ENCODE results near the gene SATB2. TPM values are rescaled to one million over a fixed set of nuclear protein-coding genes. Genes with fewer than 3 reads are reported as not detected.

SATB2 gene
- total RNA-seq, 1 experiment from 2014 or later = 3.0 TPM

DNA sequence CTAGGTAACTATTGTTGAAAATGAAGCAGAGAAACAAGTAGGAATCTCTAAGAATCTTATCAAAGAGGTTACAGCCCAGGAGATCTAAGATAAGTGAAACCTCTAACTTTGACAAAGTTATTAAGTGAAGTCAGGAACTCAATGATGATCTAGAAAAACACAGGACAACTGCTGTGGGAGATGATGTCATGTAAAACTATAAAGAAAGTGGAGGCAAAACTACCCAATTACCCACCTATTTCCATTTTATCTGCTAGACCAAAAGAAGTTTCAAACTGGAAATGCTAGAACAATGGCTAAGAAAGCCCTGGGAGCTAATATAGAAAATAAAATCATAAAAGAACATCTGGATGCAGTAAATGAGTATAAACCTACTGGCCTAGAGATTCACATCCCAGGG lies 50.3 kb downstream of the SATB2 start:
- Histone ChIP-seq H3F3A (ENCODE audit: low read length, unreplicated experiment) (no peaks in the 10 kb centered on the region), H3K79me2 (ENCODE audit: low read length) (no peaks in the 10 kb centered on the region), H3K9ac (ENCODE audit: low read length) (no peak overlapping the region), H3K4me3 (ENCODE audit: low read length) (no peak overlapping the region), H3K27ac (ENCODE audit: low read length) (no peak overlapping the region), H3K9me2 (replicated peaks; ENCODE audit: low read length) (no peaks in the 10 kb centered on the region), H4K20me1 (ENCODE audit: low read length) (no peaks in the 10 kb centered on the region), H3K4me1 (ENCODE audit: insufficient read depth, low read length) (peaks cover 12% of the 10 kb centered on the region), H2AFZ (ENCODE audit: low read length) (no peak overlapping the region), H3K9me3 (ENCODE audit: low read length) (no peaks in the 10 kb centered on the region), H3K4me2 (ENCODE audit: low read length) (no peak overlapping the region), H3K36me3 (ENCODE audit: low read depth, low read length) (no peaks in the 10 kb centered on the region), H3K27me3 (ENCODE audit: low read length) (no peaks in the 10 kb centered on the region)
- no TSS peak for BruUV-seq (replicated peaks)
- ATAC-seq (no peak), DNase-seq (no peak)
- POLR2A ChIA-PET (ENCODE audit: unreplicated experiment) = no interaction called here
- TF ChIP-seq EZH2phosphoT487 (IDR thresholded peaks at IDR 0.05; ENCODE audit: borderline replicate concordance, low read length) = no peak
- no peak for TF ChIP-seq EZH2 (IDR thresholded peaks at IDR 0.05; ENCODE audit: low read length, unreplicated experiment)
- TF ChIP-seq, protein P1, sequence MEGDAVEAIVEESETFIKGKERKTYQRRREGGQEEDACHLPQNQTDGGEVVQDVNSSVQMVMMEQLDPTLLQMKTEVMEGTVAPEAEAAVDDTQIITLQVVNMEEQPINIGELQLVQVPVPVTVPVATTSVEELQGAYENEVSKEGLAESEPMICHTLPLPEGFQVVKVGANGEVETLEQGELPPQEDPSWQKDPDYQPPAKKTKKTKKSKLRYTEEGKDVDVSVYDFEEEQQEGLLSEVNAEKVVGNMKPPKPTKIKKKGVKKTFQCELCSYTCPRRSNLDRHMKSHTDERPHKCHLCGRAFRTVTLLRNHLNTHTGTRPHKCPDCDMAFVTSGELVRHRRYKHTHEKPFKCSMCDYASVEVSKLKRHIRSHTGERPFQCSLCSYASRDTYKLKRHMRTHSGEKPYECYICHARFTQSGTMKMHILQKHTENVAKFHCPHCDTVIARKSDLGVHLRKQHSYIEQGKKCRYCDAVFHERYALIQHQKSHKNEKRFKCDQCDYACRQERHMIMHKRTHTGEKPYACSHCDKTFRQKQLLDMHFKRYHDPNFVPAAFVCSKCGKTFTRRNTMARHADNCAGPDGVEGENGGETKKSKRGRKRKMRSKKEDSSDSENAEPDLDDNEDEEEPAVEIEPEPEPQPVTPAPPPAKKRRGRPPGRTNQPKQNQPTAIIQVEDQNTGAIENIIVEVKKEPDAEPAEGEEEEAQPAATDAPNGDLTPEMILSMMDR (conservative IDR thresholded peaks at IDR 0.05; ENCODE audit: low read depth, low read length) = no peak
- intact Hi-C loops (cut with micrococcal nuclease) = no loop called here
- CTCF ChIA-PET = no interaction called here

DNA sequence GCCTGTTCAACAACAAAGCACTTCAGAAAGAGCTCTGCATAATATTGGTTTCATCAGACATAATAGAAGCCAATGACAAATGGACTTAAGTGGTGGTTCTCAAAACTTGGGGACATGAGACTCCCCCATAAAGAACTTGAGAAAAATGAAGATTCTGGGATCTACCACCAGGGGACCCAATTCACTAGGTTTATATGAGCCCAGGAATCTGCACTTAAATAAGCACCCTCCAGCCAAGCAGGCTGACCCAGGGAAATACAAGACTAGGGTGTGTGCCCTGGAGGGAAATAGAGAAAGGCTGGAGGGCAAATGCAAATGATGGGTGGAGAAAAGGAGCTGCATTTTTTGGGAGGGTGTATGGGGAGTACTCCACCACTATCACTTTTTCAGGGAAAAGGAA lies 52.5 kb downstream of the SATB2 start:
- ChIA-PET POLR2A (ENCODE audit: unreplicated experiment) (no interaction called here), CTCF (no interaction called here)
- no peaks in the 10 kb centered on the region for H3K36me3 ChIP-seq (ENCODE audit: low read depth, low read length)
- H2AFZ ChIP-seq (ENCODE audit: low read length) = no peak overlapping the region
- TF ChIP-seq EZH2 (IDR thresholded peaks at IDR 0.05; ENCODE audit: low read length, unreplicated experiment) = no peak
- TF ChIP-seq, protein P1 (conservative IDR thresholded peaks at IDR 0.05; ENCODE audit: low read depth, low read length) = peak; percentile 58
- H3F3A ChIP-seq (ENCODE audit: low read length, unreplicated experiment) = no peaks in the 10 kb centered on the region
- no peaks in the 10 kb centered on the region for H3K9me2 ChIP-seq (replicated peaks; ENCODE audit: low read length)
- no peaks in the 10 kb centered on the region for H3K79me2 ChIP-seq (ENCODE audit: low read length)
- no peaks in the 10 kb centered on the region for H3K9me3 ChIP-seq (ENCODE audit: low read length)
- no peak overlapping the region for H3K4me3 ChIP-seq (ENCODE audit: low read length)
- intact Hi-C loops (cut with micrococcal nuclease) = no loop called here
- peaks cover 8% of the 10 kb centered on the region for H3K4me1 ChIP-seq (ENCODE audit: insufficient read depth, low read length)
- H3K9ac ChIP-seq (ENCODE audit: low read length) = no peak overlapping the region
- no peak overlapping the region for H3K27ac ChIP-seq (ENCODE audit: low read length)
- no TSS peak for BruUV-seq (replicated peaks)
- DNase-seq (peak; percentile 18), ATAC-seq (no peak; the same call in 1 of the 2 replicates)
- H3K4me2 ChIP-seq (ENCODE audit: low read length) = no peak overlapping the region
- no peaks in the 10 kb centered on the region for H4K20me1 ChIP-seq (ENCODE audit: low read length)
- H3K27me3 ChIP-seq (ENCODE audit: low read length) = no peaks in the 10 kb centered on the region

DNA sequence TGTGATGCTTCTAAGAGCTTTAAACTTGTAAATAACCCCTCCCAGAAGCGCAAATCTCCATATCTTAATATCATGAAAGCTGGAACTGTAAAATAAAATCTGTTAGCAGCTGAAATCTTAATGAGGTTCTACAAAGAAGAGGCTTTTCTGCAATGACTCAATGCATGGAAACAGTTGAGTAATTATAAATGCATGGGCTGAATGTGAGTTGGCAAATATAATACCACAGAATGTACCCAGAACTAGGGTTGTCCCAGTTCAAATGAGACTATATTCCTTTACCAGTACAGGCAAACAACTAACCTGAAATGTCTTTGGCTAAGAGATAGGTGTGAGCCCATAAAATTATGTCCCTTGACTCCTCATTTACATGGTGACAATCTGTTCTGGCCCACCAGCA lies 52.9 kb downstream of the SATB2 start:
- Histone ChIP-seq H3K9ac (ENCODE audit: low read length) (no peak overlapping the region), H3K36me3 (ENCODE audit: low read depth, low read length) (no peaks in the 10 kb centered on the region), H3F3A (ENCODE audit: low read length, unreplicated experiment) (no peaks in the 10 kb centered on the region), H3K4me3 (ENCODE audit: low read length) (no peak overlapping the region), H3K9me3 (ENCODE audit: low read length) (no peaks in the 10 kb centered on the region), H3K27me3 (ENCODE audit: low read length) (no peaks in the 10 kb centered on the region), H3K79me2 (ENCODE audit: low read length) (no peaks in the 10 kb centered on the region), H3K9me2 (replicated peaks; ENCODE audit: low read length) (no peaks in the 10 kb centered on the region), H4K20me1 (ENCODE audit: low read length) (no peaks in the 10 kb centered on the region), H3K4me2 (ENCODE audit: low read length) (no peak overlapping the region), H3K27ac (ENCODE audit: low read length) (no peak overlapping the region), H3K4me1 (ENCODE audit: insufficient read depth, low read length) (peaks cover 4% of the 10 kb centered on the region), H2AFZ (ENCODE audit: low read length) (no peak overlapping the region)
- intact Hi-C loops (cut with micrococcal nuclease) = no loop called here
- BruUV-seq (replicated peaks) = no TSS peak
- POLR2A ChIA-PET (ENCODE audit: unreplicated experiment) = no interaction called here
- ATAC-seq = no peak
- TF ChIP-seq, protein P1 (conservative IDR thresholded peaks at IDR 0.05; ENCODE audit: low read depth, low read length) = no peak
- no peak for TF ChIP-seq EZH2 (IDR thresholded peaks at IDR 0.05; ENCODE audit: low read length, unreplicated experiment)
- no peak for TF ChIP-seq EZH2phosphoT487 (IDR thresholded peaks at IDR 0.05; ENCODE audit: borderline replicate concordance, low read length)
- CTCF ChIA-PET = no interaction called here
- DNase-seq = no peak
